Caco-2 (cell line): ENCODE results near the gene CMTM7. TPM values are rescaled to one million over a fixed set of nuclear protein-coding genes. Genes with fewer than 3 reads are reported as not detected.
"Not testable (repeated sequence)": the region's sequence is repeated elsewhere in the genome, so short reads cannot be mapped to it uniquely, and the experiment has no call there.

ENCODE experiments used
- BruUV-seq: library from RNA; stranded (reverse); fragments of 400-500 nt; replicated peaks from 2 replicates; lab custom pipeline; 2021; lab: Mats Ljungman, UMichigan
- CTCF ChIA-PET: fragments of 300-600 bp; sonication (Branson Sonifier 250); formaldehyde crosslinking; loops from one replicate; lab custom pipeline; 2022; ENCODE audit warnings: antibody characterized with exemption; lab: Charles Lee
- POLR2A ChIA-PET: fragments of 300-600 bp; sonication (Branson Sonifier 250); formaldehyde crosslinking; loops from one replicate; lab custom pipeline; 2022; ENCODE audit warnings: antibody characterized with exemption; lab: Charles Lee
- DNase-seq, 2 experiments: peaks; one replicate each; pipeline versions ENCODE4 v3.0.0 to v3.0.0-alpha.2; 2020 to 2022
- H3K27me3 ChIP-seq: replicated peaks from 2 replicates; pipeline ENCODE4 v1.6.0; 2011; ENCODE audit warnings: low read length; ENCODE audit not compliant: control insufficient read depth, insufficient read depth
- H3K36me3 ChIP-seq: 2 replicates; pipeline ENCODE4 v1.5.1; 2011; ENCODE audit warnings: low read length; ENCODE audit not compliant: control insufficient read depth, insufficient read depth
- H3K4me1 ChIP-seq: fragments of 250-450 bp; sonication (Bioruptor Pico); 2 replicates; pipeline ENCODE4 v1.5.1; 2020; ENCODE audit warnings: mild to moderate bottlenecking
- H3K4me3 ChIP-seq: 2 replicates; pipeline ENCODE4 v1.5.1; 2011; ENCODE audit warnings: low read depth, mild to moderate bottlenecking, control low read depth, low read length
- H3K9me3 ChIP-seq: fragments of 250-450 bp; sonication (Bioruptor Pico); 2 replicates; pipeline ENCODE4 v1.5.1; 2020; ENCODE audit warnings: mild to moderate bottlenecking, moderate library complexity
- H3K27ac Mint-ChIP-seq: one replicate; pipeline ENCODE4 v1.8.0; 2022; ENCODE audit warnings: mixed read lengths; ENCODE audit not compliant: unreplicated experiment
- H3K27me3 Mint-ChIP-seq: one replicate; pipeline ENCODE4 v1.8.0; 2022; ENCODE audit warnings: mixed read lengths; ENCODE audit not compliant: insufficient read depth, unreplicated experiment
- H3K36me3 Mint-ChIP-seq: one replicate; pipeline ENCODE4 v1.8.0; 2022; ENCODE audit warnings: mild to moderate bottlenecking, mixed read lengths; ENCODE audit not compliant: insufficient read depth, unreplicated experiment
- H3K4me1 Mint-ChIP-seq: one replicate; pipeline ENCODE4 v1.8.0; 2022; ENCODE audit warnings: low read depth, mixed read lengths; ENCODE audit not compliant: unreplicated experiment
- H3K4me3 Mint-ChIP-seq: one replicate; pipeline ENCODE4 v1.8.0; 2022; ENCODE audit warnings: mild to moderate bottlenecking, moderate library complexity, mixed read lengths; ENCODE audit not compliant: unreplicated experiment
- H3K9me3 Mint-ChIP-seq: one replicate; pipeline ENCODE4 v1.8.0; 2022; ENCODE audit warnings: mixed read lengths; ENCODE audit not compliant: unreplicated experiment
- intact Hi-C: fragments of 100-400 bp; cut with micrococcal nuclease; formaldehyde crosslinking; loops from one replicate; pipeline ENCODE4 v1.10.0; 2022; ENCODE audit not compliant: unreplicated experiment
- total RNA-seq: library from RNA; stranded (reverse); gene quantifications from 2 replicates; pipeline ENCODE4 v1.2.3, GENCODE V29; 2022
- TF ChIP-seq, protein P1 (sequence below), 2 experiments: fragments of 200-600 bp in 1 of 2; IDR thresholded peaks; 1 replicate in 1 of 2; 2 replicates in 1 of 2; pipeline versions ENCODE4 v1.5.1 to v1.8.0; 2011 to 2022; ENCODE audit warnings: antibody characterized with exemption in 1 of 2, control low read depth in 1 of 2, inconsistent platforms in 1 of 2, low read depth in 1 of 2, low read length in 1 of 2, mild to moderate bottlenecking in 1 of 2, moderate library complexity in 1 of 2; ENCODE audit not compliant: insufficient read depth in 1 of 2, severe bottlenecking in 1 of 2, unreplicated experiment in 1 of 2

Gene CMTM7
- total RNA-seq, 1 experiment from 2014 or later: 27.0 TPM

DNA sequence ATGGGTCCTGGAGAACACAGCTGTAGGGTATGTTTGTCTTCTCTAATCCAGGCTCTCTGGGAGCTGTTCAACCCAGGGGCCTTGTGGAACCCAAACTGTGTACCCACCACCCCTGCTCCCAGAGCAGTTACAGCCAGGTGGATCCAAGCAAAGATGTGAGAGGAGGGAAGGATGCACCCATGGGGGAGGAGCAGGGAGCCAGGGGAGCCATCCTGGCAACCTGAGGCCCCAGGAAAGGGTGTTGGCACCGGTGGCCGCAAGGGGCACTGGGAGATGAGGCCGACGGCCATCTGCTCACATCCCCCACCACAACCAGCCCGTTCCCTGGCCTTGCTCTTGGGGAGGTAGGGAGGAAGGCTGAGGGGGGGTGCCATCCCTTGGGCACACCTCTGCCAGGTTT is 67.8 kb downstream of the CMTM7 start:
- TF ChIP-seq, protein P1, sequence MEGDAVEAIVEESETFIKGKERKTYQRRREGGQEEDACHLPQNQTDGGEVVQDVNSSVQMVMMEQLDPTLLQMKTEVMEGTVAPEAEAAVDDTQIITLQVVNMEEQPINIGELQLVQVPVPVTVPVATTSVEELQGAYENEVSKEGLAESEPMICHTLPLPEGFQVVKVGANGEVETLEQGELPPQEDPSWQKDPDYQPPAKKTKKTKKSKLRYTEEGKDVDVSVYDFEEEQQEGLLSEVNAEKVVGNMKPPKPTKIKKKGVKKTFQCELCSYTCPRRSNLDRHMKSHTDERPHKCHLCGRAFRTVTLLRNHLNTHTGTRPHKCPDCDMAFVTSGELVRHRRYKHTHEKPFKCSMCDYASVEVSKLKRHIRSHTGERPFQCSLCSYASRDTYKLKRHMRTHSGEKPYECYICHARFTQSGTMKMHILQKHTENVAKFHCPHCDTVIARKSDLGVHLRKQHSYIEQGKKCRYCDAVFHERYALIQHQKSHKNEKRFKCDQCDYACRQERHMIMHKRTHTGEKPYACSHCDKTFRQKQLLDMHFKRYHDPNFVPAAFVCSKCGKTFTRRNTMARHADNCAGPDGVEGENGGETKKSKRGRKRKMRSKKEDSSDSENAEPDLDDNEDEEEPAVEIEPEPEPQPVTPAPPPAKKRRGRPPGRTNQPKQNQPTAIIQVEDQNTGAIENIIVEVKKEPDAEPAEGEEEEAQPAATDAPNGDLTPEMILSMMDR (IDR thresholded peaks at IDR 0.05; ENCODE audit: insufficient read depth in 1 of 2, low read depth in 1 of 2, low read length in 1 of 2, severe bottlenecking in 1 of 2, unreplicated experiment in 1 of 2): no peak
- H3K4me3 Mint-ChIP-seq: no peak overlapping the region
- no peak overlapping the region for H3K27ac Mint-ChIP-seq
- no peaks in the 10 kb centered on the region for H3K4me1 Mint-ChIP-seq
- no TSS peak for BruUV-seq
- intact Hi-C loops: no loop called here
- peaks cover 1% of the 10 kb centered on the region; the same call in 1 of the 2 replicates for H3K36me3 ChIP-seq
- DNase-seq: no peak
- H3K27me3 ChIP-seq: no peaks in the 10 kb centered on the region
- no peaks in the 10 kb centered on the region for H3K9me3 Mint-ChIP-seq
- H3K4me3 ChIP-seq: no peak overlapping the region
- ChIA-PET POLR2A (no interaction called here), CTCF (no interaction called here)
- H3K36me3 Mint-ChIP-seq: peaks cover 22% of the 10 kb centered on the region
- H3K9me3 ChIP-seq: no peaks in the 10 kb centered on the region
- H3K4me1 ChIP-seq: peaks cover 21% of the 10 kb centered on the region
- no peaks in the 10 kb centered on the region for H3K27me3 Mint-ChIP-seq

DNA sequence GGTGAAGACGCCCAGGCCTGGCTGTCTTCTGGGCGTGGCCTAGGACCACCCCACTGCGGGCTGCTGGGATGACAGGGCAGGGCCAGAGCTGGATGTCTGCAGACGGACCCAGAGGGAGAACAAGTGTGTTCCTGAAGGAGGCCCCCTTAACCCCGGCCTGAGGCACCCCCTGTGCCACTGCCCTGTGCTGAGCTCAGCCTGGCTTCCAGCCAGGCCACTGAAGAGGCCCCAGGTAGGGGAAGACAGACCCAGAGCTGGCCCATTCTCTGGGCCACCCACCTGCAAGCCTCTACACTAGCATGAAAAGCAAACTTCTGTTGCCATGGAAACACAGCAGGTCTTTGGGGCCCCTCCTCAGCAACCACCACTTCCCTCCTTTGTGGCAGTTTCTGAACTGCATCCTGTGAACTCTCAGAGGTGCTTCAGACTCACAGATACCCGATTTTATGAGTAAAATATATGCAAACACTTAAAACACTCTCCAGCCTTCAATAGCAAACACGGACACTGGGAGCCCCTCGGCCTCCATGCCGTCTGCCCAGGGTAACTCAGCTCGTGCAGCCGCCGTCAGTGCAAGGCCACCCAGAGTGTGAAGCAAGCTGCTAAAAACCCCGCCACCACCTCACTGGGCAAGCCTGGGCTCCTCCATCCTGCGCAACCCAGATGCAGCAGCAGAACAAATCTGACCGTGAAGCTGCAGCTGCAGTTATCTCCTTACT is 68.5 kb downstream of the CMTM7 start:
- H3K27ac Mint-ChIP-seq: no peak overlapping the region

DNA sequence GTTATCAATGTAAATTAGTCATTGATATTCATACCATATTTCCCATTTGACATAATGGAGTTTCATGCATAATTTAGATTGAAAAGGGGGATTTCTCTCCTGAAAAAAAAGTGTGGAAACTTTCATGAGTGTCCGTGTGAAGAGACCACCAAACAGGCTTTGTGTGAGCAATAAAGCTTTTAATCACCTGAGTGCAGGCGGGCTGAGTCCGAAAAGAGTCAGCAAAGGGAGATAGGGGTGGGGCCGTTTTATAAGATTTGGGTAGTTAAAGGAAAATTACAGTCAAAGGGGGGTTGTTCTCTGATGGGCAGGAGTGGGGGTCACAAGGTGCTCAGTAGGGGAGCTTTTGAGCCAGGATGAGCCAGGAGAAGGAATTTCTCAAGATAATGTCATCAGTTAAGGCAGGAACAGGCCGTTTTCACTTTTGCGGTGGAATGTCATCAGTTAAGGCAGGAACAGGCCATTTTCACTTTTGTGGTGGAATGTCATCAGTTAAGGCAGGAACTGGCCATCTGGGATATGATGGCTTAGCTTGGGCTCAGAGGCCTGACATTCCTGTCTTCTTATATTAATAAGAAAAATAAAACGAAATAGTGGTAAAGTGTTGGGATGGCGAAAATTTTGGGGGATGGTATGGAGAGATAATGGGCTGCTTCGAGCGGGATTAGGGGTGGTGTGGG is 69.3 kb downstream of the CMTM7 start:
- H3K27ac Mint-ChIP-seq, BruUV-seq, intact Hi-C loops, CTCF ChIA-PET, H3K27me3 Mint-ChIP-seq, H3K9me3 ChIP-seq, H3K9me3 Mint-ChIP-seq, H3K4me3 ChIP-seq, H3K27me3 ChIP-seq, DNase-seq, POLR2A ChIA-PET, H3K4me1 Mint-ChIP-seq, H3K4me3 Mint-ChIP-seq, H3K36me3 ChIP-seq: not testable (repeated sequence)
- H3K4me1 ChIP-seq: peaks cover 21% of the 10 kb centered on the region
- peaks cover 16% of the 10 kb centered on the region for H3K36me3 Mint-ChIP-seq

More for the DNA sequence above, 68.5 kb downstream of the CMTM7 start:
- CTCF ChIA-PET: no interaction called here
- Histone ChIP-seq H3K4me3 (no peak overlapping the region), H3K9me3 (no peaks in the 10 kb centered on the region), H3K4me1 (peaks cover 21% of the 10 kb centered on the region), H3K27me3 (no peaks in the 10 kb centered on the region), H3K36me3 (peaks cover 1% of the 10 kb centered on the region; the same call in 1 of the 2 replicates)
- H3K9me3 Mint-ChIP-seq: no peaks in the 10 kb centered on the region
- no peaks in the 10 kb centered on the region for H3K4me1 Mint-ChIP-seq
- H3K36me3 Mint-ChIP-seq: peaks cover 20% of the 10 kb centered on the region
- no peaks in the 10 kb centered on the region for H3K27me3 Mint-ChIP-seq
- no peak overlapping the region for H3K4me3 Mint-ChIP-seq
- intact Hi-C loops: no loop called here
- POLR2A ChIA-PET: no interaction called here
- TF ChIP-seq, protein P1 (IDR thresholded peaks at IDR 0.05; ENCODE audit: insufficient read depth in 1 of 2, low read depth in 1 of 2, low read length in 1 of 2, severe bottlenecking in 1 of 2, unreplicated experiment in 1 of 2): no peak
- no TSS peak for BruUV-seq
- no peak for DNase-seq

DNA sequence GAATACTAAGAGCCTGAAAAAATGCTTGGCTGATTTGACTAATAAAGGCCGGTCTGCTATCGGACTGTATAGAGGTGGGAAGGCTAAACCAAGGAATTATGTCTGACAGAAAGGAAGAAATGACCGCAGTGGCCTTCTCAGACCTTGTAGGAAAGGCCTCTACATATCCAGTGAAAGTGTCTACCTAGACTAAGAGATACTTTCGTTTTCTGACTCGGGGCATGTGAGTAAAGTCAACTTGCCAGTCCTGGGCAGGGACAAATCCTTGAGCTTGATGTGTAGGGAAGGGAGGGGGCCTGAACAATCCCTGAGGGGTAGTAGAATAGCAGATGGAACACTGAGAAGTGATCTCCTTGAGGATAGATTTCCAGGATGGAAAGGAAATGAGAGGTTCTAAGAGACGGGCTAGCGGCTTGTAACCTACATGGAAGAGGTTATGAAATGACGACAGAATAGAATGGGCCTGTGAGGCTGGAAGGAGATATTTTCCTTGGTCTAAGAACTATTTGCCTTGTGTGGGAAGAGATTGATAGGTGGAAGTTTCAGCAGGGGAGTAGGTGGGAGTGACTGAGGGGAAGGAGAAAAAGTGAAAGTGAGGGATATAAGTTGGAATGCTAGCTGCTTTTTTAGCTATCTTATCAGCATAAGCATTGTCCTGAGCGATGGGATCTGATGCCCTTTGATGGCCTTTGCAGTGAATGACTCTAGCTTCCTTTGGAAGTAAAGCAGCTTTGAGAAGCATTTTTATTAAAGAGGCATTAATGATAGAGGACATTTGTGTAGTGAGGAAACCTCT is 70.7 kb downstream of the CMTM7 start:
- DNase-seq, H3K4me3 ChIP-seq, H3K27ac Mint-ChIP-seq, CTCF ChIA-PET, H3K9me3 Mint-ChIP-seq, intact Hi-C loops, BruUV-seq, H3K9me3 ChIP-seq, H3K27me3 Mint-ChIP-seq, H3K4me1 Mint-ChIP-seq, H3K36me3 ChIP-seq, H3K27me3 ChIP-seq, POLR2A ChIA-PET, H3K4me3 Mint-ChIP-seq: not testable (repeated sequence)
- peaks cover 21% of the 10 kb centered on the region for H3K4me1 ChIP-seq
- H3K36me3 Mint-ChIP-seq: peaks cover 21% of the 10 kb centered on the region

DNA sequence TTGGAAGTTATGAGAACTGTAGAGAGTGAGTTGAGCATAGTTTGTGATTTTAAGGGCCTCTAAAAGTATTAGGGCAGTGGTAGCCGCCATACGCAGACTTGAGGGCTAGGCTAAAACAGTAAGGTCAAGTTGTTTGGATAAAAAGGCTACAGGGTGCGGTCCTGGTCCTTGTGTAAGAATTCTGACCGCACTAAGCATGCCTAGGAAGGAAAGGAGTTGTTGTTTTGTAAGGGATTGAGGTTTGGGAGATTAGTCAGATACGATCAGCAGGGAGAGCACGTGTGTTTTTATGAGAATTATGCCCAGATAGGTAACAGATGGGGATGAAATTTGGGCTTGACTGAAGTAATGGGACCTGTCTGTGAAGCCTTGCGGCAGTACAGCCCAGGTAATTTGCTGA is 71.8 kb downstream of the CMTM7 start:
- H3K9me3 ChIP-seq, H3K27ac Mint-ChIP-seq, H3K27me3 Mint-ChIP-seq, DNase-seq, BruUV-seq, POLR2A ChIA-PET, CTCF ChIA-PET, H3K9me3 Mint-ChIP-seq, H3K36me3 ChIP-seq, H3K4me3 Mint-ChIP-seq, intact Hi-C loops, H3K27me3 ChIP-seq, H3K4me3 ChIP-seq, H3K4me1 Mint-ChIP-seq: not testable (repeated sequence)
- H3K36me3 Mint-ChIP-seq: peaks cover 18% of the 10 kb centered on the region
- H3K4me1 ChIP-seq: peaks cover 21% of the 10 kb centered on the region
